ENCODE results near the gene SALL2.

DNA sequence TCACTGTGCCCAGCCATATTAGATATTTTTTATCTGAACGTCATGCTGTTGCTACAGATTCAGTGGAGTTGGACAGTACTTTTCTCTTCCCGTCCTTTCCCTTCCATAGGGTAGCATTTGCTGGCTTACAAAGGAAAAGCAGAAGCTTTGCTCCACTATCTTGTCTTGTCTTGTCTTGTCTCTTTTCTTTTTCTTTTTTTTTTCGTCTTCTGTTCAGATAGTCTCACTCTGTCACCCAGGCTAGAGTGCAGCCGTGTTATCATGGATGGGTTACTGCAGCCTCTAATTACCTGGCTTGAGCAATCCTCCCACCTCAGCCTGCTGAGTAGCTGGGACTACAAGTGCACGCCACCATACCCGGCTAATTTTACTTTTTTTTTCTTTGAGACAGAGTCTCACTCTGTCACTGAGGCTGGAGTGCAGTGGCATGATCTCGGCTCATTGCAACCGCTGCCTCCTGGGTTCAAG is 32.6 kb upstream of the SALL2 start:
- TF ChIP-seq EZH2 (IDR thresholded peaks at IDR 0.05) (no peak), EZH2phosphoT487 (IDR thresholded peaks at IDR 0.05) (no peak)
- TF ChIP-seq, protein P1, sequence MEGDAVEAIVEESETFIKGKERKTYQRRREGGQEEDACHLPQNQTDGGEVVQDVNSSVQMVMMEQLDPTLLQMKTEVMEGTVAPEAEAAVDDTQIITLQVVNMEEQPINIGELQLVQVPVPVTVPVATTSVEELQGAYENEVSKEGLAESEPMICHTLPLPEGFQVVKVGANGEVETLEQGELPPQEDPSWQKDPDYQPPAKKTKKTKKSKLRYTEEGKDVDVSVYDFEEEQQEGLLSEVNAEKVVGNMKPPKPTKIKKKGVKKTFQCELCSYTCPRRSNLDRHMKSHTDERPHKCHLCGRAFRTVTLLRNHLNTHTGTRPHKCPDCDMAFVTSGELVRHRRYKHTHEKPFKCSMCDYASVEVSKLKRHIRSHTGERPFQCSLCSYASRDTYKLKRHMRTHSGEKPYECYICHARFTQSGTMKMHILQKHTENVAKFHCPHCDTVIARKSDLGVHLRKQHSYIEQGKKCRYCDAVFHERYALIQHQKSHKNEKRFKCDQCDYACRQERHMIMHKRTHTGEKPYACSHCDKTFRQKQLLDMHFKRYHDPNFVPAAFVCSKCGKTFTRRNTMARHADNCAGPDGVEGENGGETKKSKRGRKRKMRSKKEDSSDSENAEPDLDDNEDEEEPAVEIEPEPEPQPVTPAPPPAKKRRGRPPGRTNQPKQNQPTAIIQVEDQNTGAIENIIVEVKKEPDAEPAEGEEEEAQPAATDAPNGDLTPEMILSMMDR (IDR thresholded peaks at IDR 0.05): no peak
